Liver (tissue), 9 donors: ENCODE measurements around the gene CDK5RAP2. TPM values are rescaled to one million over a fixed set of nuclear protein-coding genes. Genes with fewer than 3 reads are reported as not detected.
A peak's percentile ranks its signal among the peaks of the same experiment; 100 is the strongest.

Experiments
- DNase-seq: peaks from one replicate; pipeline ENCODE4 v3.0.0-alpha.2; 2017; ENCODE audit warnings: low spot score
- H3K27ac ChIP-seq, 2 donors: one replicate each; pipeline ENCODE4 v1.7.0; 2013; ENCODE audit warnings: inconsistent platforms in 2 of 2, low read length in 2 of 2, control low read depth in 1 of 2, low read depth in 1 of 2, mild to moderate bottlenecking in 1 of 2
- H3K27me3 ChIP-seq, 4 donors: one replicate each; pipeline versions ENCODE4 v1.6.1 to v1.7.0; 2013; ENCODE audit warnings: low read length in 3 of 4, inconsistent platforms in 1 of 4, mild to moderate bottlenecking in 1 of 4, moderate library complexity in 1 of 4; ENCODE audit not compliant: control insufficient read depth in 4 of 4, insufficient read depth in 4 of 4
- H3K36me3 ChIP-seq, 4 donors: one replicate each; pipeline versions ENCODE4 v1.6.1 to v1.7.0; 2013; ENCODE audit warnings: low read length in 3 of 4, mild to moderate bottlenecking in 3 of 4, low read depth in 1 of 4, moderate library complexity in 1 of 4; ENCODE audit not compliant: control insufficient read depth in 4 of 4, insufficient read depth in 3 of 4
- H3K4me1 ChIP-seq, 4 donors: one replicate each; pipeline versions ENCODE4 v1.6.1 to v1.7.0; 2013; ENCODE audit warnings: low read length in 3 of 4, mild to moderate bottlenecking in 3 of 4, moderate library complexity in 1 of 4; ENCODE audit not compliant: control insufficient read depth in 4 of 4, insufficient read depth in 4 of 4
- H3K4me3 ChIP-seq, 3 donors: one replicate each; pipeline versions ENCODE4 v1.6.1 to v1.7.0; 2013; ENCODE audit warnings: low read length in 3 of 3, control low read depth in 1 of 3, low read depth in 1 of 3, mild to moderate bottlenecking in 1 of 3
- H3K9ac ChIP-seq, 2 donors: one replicate each; pipeline ENCODE4 v1.7.0; 2013; ENCODE audit warnings: low read length in 2 of 2, mild to moderate bottlenecking in 2 of 2, moderate library complexity in 2 of 2, control low read depth in 1 of 2, low read depth in 1 of 2
- H3K9me3 ChIP-seq, 4 donors: one replicate each; pipeline versions ENCODE4 v1.6.1 to v1.7.0; 2013; ENCODE audit warnings: low read length in 3 of 4; ENCODE audit not compliant: control insufficient read depth in 4 of 4
- ATF3 ChIP-seq: IDR thresholded peaks from 2 replicates; pipeline ENCODE4 v1.6.1; 2016; ENCODE audit warnings: antibody characterized with exemption
- CTCF ChIP-seq: fragments of 150-350 bp; IDR thresholded peaks from 2 replicates; pipeline ENCODE4 v1.5.1; 2017; ENCODE audit warnings: improper control_type of control experiment, low read depth, low read length; ENCODE audit not compliant: missing input control
- EGR1 ChIP-seq, 2 donors: IDR thresholded peaks; 2 replicates each; pipeline ENCODE4 v1.6.1; 2016 to 2018; ENCODE audit warnings: antibody characterized with exemption in 2 of 2, low read depth in 2 of 2
- FOXA2 ChIP-seq: IDR thresholded peaks from 2 replicates; pipeline ENCODE4 v1.6.1; 2016; ENCODE audit warnings: antibody characterized with exemption
- GABPA ChIP-seq, 2 donors: IDR thresholded peaks in 1 of 2; conservative IDR thresholded peaks in 1 of 2; 2 replicates each; pipeline ENCODE4 v1.6.1; 2016; ENCODE audit warnings: antibody characterized with exemption in 2 of 2, mild to moderate bottlenecking in 1 of 2, moderate library complexity in 1 of 2
- HNF4A ChIP-seq, 2 donors: conservative IDR thresholded peaks; 2 replicates each; pipeline ENCODE4 v1.6.1; 2016; ENCODE audit warnings: antibody characterized with exemption in 2 of 2, mild to moderate bottlenecking in 2 of 2
- HNF4G ChIP-seq: IDR thresholded peaks from 2 replicates; pipeline ENCODE4 v1.6.1; 2016; ENCODE audit warnings: antibody characterized with exemption
- JUND ChIP-seq, 2 donors: IDR thresholded peaks; 2 replicates each; pipeline ENCODE4 v1.6.1; 2016; ENCODE audit warnings: antibody characterized with exemption in 2 of 2
- RAD21 ChIP-seq, 2 donors: IDR thresholded peaks; 2 replicates each; pipeline ENCODE4 v1.6.1; 2016; ENCODE audit warnings: antibody characterized with exemption in 2 of 2, mild to moderate bottlenecking in 2 of 2
- REST ChIP-seq: IDR thresholded peaks from 2 replicates; pipeline ENCODE4 v1.6.1; 2016; ENCODE audit warnings: antibody characterized with exemption, mild to moderate bottlenecking
- RXRA ChIP-seq, 2 donors: IDR thresholded peaks; 2 replicates each; pipeline ENCODE4 v1.6.1; 2017 to 2018; ENCODE audit warnings: antibody characterized with exemption in 2 of 2, mild to moderate bottlenecking in 1 of 2
- SP1 ChIP-seq: IDR thresholded peaks from 2 replicates; pipeline ENCODE4 v1.6.1; 2018; ENCODE audit warnings: antibody characterized with exemption, mild to moderate bottlenecking
- whole genome bisulfite sequencing: extraction: QIAGEN DNeasy Blood & Tissue Kit; methylation state at CpG from one replicate; pipeline ENCODE4 v1.1.7; 2013; 5-methylcytosine and 5-hydroxymethylcytosine counted together
- polyA plus RNA-seq, 2 donors: library from polyadenylated mRNA; stranded (reverse) in 1 of 2; unstranded in 1 of 2; fragments of 200-250 nt in 1 of 2; fragments of >200 nt in 1 of 2; fragmentation: Nextera tagmentation in 1 of 2; extraction: Ambion mirVana in 1 of 2; gene quantifications; one replicate each; pipeline versions ENCODE4 v1.2.1 to v1.2.3, GENCODE V29; 2013 to 2015
- total RNA-seq, 2 donors: library from RNA; depleted of rRNA; stranded (reverse); fragments of >200 nt; gene quantifications; one replicate each; pipeline ENCODE4 v1.2.3, GENCODE V29; 2014
- TF ChIP-seq, protein P1 (sequence below): IDR thresholded peaks from 2 replicates; pipeline ENCODE4 v1.6.1; 2016; ENCODE audit warnings: antibody characterized with exemption
- donor health status: healthy.
- donor health status: healthy.
- donor health status: healthy.
- donor health status: healthy.
- donor health status: healthy.

The CDK5RAP2 gene
- total and polyA plus RNA-seq, 4 donors: 11.7 to 38.9 (median 21.7) TPM

DNA sequence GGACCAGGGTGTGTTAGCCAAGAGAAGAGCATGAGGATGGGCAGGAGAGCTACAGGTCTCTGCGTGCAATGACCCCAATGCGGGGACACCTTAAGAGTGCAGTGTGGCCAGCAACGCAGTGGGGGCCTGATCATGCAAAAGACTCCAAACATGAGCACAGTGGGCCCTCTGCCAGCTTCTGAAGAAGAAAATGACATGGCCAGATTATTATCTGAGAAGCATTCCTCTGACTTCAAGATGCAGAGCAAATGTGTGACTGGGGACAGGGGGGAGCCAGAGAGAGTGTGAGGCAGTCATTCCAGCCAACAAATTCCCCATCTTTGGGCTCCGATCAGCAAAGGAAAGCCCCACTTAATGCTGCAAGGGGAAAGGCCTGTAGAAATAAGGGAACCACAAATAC, 229.4 kb downstream of the CDK5RAP2 start:
- Histone ChIP-seq H3K4me1 (no peaks in the 10 kb centered on the region), H3K9me3 (no peaks in the 10 kb centered on the region), H3K27me3 (no peaks in the 10 kb centered on the region), H3K4me3 (no peak overlapping the region), H3K36me3 (no peaks in the 10 kb centered on the region), H3K27ac (no peak overlapping the region), H3K9ac (no peak overlapping the region)
- WGBS: 97% methylated on average over 4 of the region's 4 CpGs
- DNase-seq: no peak
- TF ChIP-seq RAD21 (IDR thresholded peaks at IDR 0.05): no peak
- TF ChIP-seq HNF4G: no peak

GRCh38 chr9:120348951-120349429, 231.0 kb downstream of the CDK5RAP2 start:
- Histone ChIP-seq H3K27ac (no peak overlapping the region), H3K36me3 (no peaks in the 10 kb centered on the region), H3K9ac (no peak overlapping the region), H3K27me3 (no peaks in the 10 kb centered on the region), H3K4me1 (no peaks in the 10 kb centered on the region), H3K9me3 (no peaks in the 10 kb centered on the region), H3K4me3 (no peak overlapping the region)
- 28% methylated on average over 16 of the region's 16 CpGs for WGBS
- DNase-seq: peak; percentile 41
- no peak for TF ChIP-seq JUND (IDR thresholded peaks at IDR 0.05)
- peak; percentile 84 to 86 for TF ChIP-seq RAD21 (IDR thresholded peaks at IDR 0.05)
- TF ChIP-seq HNF4A (conservative IDR thresholded peaks at IDR 0.05): peak in 1 of 2 donors; percentile 5
- no peak for TF ChIP-seq HNF4G
- no peak for TF ChIP-seq GABPA (IDR thresholded peaks at IDR 0.05 in 1 of 2, conservative IDR thresholded peaks at IDR 0.05 in 1 of 2)
- peak; percentile 67 for TF ChIP-seq CTCF
- TF ChIP-seq RXRA (IDR thresholded peaks at IDR 0.05): no peak
- no peak for TF ChIP-seq EGR1 (IDR thresholded peaks at IDR 0.05; ENCODE audit: low read depth in 2 of 2)
- TF ChIP-seq REST: no peak
- no peak for TF ChIP-seq ATF3
- TF ChIP-seq, protein P1, sequence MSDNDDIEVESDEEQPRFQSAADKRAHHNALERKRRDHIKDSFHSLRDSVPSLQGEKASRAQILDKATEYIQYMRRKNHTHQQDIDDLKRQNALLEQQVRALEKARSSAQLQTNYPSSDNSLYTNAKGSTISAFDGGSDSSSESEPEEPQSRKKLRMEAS: no peak
- TF ChIP-seq FOXA2: no peak

DNA sequence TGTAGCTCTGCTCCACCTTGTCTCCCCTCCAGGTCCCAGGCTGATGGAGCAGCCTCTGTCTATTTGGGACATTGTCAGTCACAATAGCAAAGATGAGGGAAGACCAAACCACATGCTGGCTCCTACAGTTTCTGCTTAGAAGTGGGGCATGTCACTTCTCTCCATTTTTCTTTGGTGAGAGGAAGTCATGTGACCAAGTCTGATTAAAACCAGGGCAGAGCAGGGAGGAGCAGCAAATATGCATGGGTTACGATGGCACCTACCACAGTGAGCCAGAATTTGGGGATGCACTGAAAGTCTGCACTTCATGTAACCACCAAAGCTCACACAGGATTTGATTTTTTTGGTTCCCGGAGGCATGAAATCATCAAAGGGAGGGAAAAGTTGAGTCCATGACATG, 234.6 kb downstream of the CDK5RAP2 start:
- no peak for TF ChIP-seq SP1
- no peak for TF ChIP-seq FOXA2
- no peak overlapping the region for H3K4me3 ChIP-seq

More for the DNA sequence above, 234.6 kb downstream of the CDK5RAP2 start:
- no peak overlapping the region for H3K9ac ChIP-seq
- H3K9me3 ChIP-seq: no peaks in the 10 kb centered on the region
- H3K27ac ChIP-seq: no peak overlapping the region
- no peak for DNase-seq
- no peaks in the 10 kb centered on the region for H3K4me1 ChIP-seq
- no peaks in the 10 kb centered on the region for H3K27me3 ChIP-seq
- WGBS: 87% methylated on average over 2 of the region's 2 CpGs
- H3K36me3 ChIP-seq: no peaks in the 10 kb centered on the region
